ENCODE results near the gene EIF2B4.
"Not testable (repeated sequence)": the region's sequence is repeated elsewhere in the genome, so short reads cannot be mapped to it uniquely, and the experiment has no call there.

Gene EIF2B4

DNA sequence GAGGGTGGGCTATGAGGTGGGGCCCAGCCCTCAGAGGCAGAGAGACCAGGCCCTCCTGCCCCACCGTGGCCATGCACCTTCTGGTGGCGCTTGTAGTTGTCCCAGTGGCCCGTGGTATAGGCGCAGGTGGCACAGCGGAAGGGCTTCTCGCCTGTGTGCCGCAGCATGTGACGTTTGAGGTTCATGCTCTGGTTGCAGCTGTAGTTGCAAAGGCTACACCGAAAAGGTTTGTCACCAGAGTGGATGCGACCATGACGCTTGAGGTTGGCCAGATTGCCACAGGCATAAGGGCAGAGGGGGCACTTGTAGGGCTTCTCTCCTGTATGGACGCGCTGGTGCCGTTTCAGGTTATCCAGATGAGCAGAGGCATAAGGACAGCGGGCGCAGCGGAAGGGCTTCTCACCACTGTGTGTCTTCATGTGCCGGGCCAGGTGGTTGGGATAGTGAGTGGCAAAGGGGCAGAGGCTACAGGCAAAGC is 7.5 kb upstream of the EIF2B4 start:
- no peak for DNase-seq

DNA sequence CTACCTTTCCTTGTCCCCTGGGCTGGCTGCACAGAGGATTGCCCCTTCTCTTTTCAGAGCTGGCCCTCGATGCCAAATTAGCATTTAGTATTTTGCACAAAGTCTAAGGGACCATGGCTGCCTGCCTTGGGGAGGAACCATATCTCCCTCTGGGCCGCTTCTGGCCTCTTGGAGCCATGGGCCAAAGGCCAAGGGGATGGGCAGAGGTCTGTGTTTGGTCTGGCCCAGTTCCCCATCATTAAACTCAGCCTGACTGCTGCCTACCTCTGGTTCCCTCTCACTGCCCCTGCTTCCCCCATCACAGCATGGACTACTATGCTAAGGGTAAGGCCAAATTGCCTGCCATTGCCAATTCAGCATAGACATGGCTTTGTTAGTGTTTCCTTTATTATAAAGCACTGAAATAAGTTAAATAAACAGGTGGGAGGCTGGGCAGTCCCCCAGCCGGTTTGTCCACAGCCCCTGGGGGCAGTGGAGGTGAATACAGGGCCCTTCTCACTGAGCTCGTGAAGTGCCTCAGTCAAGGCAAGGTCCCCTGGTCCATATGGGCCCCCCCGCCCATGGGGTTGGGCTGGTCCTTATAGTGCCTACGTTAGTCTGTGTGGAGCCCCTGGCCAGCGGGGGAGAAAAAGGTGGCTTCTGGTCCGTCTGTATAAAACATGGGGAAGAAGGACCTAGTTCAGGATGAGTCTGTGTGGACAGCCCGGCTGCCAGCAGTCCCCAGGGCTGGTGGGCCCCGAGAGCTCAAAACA is 6.9 kb upstream of the EIF2B4 start:
- DNase-seq = no peak

DNA sequence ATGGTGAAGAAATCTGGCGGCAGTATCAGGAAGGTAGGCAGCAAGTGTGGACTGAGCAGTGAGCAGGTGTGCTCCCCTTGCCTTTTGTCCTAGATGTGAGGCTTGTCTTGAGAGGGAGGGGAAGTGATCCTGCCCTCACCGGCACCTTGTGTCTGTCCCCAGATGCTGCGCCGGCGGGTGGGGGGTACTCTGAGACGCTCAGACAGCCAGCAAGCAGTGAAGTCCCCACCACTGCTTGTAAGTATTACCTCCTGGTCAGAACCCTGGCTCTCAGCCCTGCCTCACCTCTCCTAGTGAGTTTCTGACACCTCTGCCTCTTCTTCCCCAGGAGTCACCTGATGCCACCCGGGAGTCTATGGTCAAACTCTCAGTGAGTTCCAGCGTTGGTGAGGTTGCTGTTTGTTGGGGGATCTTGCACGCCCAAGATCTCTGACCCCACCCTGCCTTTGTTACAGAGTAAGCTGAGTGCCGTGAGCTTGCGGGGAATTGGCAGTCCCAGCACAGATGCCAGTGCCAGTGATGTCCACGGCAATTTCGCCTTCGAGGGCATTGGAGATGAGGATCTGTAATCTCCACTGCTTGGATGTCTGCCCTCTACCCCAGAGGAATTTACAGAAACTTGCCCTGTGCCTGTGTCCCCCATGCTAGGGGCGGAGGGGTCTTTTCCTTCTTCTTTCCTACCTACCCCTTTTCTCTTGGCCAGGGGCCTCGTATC is 6.2 kb upstream of the EIF2B4 start:
- no peak for DNase-seq

DNA sequence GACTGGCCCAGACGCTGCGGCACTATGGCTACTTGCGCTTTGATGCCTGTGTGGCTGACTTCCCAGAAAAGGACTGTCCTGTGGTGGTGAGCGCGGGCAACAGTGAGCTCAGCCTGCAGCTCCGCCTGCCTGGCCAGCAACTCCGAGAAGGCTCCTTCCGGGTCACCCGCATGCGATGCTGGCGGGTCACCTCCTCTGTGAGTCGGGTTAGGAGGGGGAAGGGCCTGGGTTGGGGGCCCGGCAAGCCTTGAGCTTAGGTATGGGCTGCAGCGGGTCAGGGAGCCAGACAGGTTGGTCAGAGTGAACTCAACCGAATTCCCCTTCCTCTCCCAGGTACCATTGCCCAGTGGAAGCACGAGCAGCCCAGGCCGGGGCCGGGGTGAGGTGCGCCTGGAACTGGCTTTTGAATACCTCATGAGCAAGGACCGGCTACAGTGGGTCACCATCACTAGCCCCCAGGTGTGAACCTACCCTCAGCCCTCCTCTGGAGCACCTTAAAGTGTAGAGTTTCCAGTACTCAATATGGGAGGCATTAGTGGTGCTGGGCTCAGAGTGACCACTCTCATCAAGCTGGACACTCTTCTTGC is 5.5 kb upstream of the EIF2B4 start:
- DNase-seq = no peak

DNA sequence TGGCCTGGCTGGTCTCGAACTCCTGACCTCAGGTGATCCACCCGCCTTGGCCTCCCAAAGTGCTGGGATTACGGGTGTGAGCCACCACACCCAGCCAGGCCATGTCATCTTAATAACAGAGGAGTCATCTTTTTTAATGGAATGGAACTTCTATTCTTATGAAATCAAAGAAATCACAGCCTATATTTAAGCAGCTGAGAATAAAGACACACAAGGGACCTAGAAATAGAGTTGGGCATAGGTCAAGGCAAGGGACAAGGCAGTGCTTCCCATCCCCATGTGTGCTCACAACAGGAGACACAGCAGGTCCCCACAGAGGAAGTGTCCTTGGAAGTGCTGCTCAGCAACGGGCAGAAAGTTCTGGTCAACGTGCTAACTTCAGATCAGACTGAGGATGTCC is 3.4 kb upstream of the EIF2B4 start:
- DNase-seq = no peak

DNA sequence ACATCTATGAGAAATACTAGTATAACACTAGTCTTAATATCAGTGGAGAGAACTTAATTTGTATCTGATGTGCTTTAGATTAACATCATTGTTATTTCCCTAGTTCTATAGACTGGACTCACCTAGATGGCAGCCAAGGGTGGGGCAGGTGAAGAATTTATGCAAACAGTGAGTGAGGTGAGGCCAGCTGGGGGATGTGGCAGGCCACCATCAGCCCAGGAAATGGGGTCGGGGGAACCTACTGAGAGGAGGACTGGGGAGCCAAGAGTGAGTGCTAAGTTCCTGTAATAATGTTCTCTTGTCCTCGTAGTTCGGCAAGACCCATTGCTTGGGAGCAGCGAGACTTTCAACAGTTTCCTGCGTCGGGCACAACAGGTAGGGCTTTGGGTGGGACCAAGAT is 2.8 kb upstream of the EIF2B4 start:
- no peak for DNase-seq

DNA sequence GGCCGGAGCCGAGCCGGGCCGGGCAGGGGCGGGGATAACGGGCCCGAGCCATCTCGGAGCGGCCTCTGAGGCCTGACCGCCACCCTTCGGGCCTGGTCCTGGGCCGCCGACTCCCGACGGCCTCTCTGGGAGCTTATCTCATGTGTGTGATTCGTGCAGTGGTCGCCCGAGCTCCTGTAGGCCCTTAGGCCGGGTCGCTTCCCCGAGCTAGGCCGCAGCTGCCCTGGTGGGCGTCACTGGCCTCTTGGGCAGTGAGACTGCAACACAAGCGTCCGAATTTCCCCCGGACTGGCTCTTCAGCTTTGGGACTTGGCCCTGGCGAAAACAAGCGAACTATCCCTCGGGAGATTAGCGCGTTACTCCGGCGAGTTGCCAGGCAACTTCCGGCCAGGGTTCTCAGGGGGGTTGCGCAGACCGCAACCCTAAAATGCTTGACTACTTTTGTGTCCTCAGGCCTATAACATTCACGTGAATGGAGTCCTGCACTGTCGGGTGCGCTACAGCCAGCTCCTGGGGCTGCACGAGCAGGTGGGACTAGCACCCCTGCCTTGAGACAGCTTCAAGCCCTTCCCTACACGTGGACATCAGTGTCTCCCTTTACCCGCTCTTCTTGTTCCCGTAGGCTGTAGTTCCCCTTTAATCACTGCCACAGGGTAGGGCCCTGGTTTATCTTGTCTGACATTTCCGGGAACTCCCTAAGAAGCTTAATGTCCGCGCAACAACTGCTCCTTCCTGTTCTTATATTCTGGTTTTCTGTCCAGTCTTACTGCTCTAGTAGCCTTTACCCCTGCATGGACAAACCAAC is 880 bp upstream of the EIF2B4 start:
- peak; percentile 88 for DNase-seq

DNA sequence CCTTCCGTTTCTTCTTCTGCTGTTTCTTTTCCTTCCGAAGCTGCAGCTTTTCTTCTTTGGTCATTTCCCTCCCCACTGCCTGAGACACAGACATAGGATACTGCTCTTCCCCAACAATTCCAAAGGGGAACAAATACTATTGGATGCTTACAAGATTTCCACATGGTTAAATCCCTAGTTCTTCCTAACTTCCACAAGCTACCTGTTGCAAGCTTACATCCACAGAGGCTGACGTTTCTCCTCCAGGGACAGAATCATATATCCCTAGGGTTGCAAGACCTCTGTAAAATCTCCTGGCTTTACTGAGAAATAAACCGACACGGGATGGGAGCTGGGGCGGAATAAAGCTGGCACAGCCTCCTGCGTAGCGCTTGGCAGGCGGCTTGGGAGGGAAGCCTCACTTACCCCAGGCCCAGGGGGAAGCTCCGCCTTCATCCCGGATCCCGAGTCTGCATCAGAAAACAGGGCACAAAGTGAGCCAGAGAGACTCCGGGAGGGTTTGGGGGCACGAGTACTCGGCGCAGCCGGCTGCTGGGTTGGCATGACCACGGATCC is 590 bp downstream of the EIF2B4 start:
- DNase-seq = peak; percentile 65

DNA sequence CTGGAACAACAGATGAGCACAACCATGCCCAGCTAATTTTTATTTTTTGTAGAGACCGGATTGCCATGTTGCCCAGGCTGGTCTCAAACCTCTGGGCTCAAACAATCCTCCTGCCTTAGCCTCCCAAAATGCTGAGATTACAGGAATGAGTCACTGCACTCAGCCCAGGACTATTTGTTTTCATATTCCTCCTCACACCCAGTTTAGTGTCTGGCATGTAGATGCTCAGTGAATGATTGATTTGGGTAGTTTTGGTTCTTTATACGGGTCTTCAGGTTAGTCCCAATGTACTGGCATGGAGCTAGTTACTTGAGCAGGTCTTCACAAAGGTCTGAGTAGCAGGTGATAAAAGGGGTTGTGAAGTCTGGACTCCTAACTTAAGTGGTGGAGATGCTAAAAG is 6.2 kb downstream of the EIF2B4 start:
- no peak for DNase-seq

DNA sequence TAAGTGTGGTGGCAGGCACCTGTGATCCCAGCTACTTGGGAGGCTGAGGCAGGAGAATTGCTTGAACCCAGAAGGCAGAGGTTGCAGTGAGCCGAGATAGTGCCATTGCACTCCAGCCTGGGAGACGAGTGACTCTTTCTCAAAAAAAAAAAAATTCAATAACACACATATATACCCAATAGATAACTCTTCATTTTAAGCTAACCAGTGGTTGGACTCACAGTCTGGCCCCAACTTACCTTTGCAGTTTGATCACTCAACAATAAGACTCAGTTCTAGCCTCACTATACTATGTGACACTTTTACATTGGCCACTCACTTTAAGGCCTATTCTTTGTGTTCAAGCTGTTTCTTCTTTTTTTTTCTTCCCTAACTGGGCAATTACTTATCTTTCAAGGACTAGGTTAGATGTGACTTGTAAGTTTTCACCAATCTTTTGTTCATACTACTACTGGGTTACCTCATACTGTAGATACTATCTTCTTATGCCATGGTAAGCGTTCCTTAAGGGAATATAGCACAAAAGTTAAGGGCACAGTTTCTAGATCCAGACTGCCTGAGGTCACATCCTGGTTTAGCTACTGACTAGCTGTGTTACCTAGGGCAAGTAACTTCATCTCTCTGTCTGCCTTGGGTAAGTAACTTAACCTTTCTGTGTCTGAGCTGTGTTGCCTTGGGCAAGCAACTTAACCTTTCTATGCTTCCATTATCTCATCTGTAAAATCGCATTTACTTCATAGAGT is 7.3 kb downstream of the EIF2B4 start:
- no peak for DNase-seq

DNA sequence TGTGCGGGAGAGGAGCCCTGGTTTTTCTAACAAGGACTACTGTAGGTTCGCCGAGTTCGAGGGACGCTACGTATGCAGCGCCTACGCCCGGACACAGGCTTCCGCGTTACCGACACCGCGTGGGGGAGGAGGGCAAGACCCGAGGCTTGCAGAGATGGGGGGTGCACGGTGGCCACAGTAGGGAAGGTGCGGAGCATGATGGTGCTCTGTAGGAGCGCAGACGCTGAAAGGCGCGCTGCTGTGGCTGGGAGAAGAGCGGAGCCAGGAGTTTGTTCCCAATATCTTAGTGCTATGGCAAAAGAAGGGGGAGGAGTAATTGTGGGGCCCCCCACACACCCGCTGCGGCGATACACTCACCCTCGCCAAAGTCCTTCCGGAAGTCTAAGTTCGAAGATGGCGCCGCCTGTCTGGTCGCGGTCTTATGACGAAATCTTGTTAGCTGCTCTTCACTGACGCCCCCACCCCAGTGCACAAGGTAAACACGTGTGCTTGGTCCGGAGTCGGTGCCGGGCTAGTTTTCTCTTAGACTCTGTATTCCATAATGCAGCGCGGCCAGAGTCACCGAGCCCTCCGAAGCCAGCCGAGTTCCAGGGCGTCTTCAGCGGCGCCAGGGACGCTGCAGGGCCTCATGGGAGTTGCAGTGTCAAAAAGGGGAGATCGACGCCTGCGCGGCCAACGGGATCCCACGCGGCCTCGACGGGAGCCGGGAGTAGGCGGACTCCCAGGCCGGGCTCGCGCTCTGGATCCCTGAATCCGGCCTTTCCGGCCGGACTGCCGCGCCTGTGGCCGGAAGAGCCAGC is 13.6 kb downstream of the EIF2B4 start, which contains the start of gene GTF3C2:
Gene GTF3C2 (minus strand): TSS at position 383 of the 800 bp plus-strand sequence. CDS start 13,210 bp downstream, outside the sequence.
- peak; percentile 99 for DNase-seq

DNA sequence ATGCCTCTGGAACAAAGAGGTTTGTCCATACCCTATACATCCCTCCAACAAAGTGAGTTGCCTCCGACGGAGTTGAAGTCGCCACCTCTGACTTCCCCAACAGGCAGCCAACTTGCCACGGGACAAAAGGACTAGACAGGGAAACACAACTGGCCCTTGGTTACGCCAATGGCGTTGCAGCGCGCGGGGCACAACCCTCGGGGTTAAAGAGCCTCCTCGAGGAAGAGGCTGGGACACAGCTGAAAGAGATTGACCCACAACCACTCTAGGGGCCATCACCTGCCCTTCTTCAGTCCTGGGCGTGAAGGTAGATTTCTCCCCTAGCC is 14.1 kb downstream of the EIF2B4 start:
- DNase-seq = peak; percentile 85

DNA sequence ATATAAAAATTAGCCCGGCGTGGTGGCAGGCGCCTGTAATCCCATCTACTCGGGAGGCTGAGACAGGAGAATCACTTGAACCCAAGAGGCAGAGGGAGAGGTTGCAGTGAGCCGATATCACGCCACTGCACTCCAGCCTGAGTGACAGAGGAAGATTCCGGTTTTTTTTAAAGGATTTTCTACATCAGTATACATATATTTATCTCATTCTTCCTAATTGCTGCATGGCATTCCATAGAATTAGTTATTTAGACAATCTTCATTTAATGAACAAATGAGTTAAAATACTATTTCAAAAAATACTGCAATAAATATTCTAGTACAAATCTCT is 15.6 kb downstream of the EIF2B4 start:
- no peak for DNase-seq

DNA sequence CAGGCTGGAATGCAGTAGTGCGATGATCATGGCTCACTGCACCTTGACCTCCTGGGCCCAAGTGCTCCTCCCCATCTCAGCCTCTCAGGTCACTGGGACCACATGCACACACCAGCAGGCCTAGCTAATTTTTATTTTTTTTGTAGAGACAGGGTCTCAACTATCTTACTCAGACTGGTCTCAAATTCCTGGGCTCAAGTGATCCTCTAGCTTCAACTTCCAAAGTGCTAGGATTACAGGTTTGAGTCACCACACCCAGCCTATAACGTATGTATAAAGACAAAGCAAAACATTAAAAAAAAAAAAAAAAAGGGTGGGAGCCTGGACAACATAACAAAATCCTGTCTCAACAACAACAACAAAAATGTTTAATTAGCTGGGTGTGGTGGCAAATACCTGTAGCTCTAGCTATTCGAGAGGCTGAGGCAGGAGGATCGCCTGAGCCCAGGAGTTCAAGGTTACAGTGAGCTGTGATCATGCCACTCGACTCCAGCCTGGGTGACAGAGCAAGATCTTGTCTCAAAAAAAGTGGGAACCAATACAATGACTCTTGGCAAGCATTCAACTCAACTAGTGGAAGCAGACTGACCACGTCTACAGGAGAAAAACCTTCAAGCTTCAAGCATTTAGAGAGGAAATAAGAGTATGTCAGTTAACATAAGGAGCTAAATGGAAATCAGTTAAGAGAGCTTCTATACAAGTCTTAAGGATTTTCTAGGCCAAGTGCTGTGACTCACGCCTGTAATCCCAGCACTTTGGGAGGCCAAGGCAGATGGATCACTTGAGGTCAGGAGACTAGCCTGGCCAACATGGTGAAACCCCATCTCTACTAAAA is 16.2 kb downstream of the EIF2B4 start:
- peak; percentile 90 for DNase-seq

DNA sequence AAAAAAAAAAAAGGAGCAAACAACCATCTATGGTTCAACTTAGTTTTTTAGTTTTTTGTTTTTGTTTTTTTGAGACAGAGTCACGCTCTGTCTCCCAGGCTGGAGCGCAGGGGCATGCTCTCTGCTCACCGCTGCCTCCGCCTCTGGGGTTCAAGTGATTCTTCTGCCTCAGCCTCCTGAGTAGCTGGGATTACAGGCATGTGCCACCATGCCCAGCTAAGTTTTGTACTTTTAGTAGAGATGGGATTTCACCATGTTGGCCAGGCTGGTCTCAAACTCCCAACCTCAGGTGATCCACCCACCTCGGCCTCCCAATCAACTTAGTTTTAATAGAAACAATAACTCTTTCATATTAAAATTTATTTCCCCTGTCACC is 16.8 kb downstream of the EIF2B4 start:
- DNase-seq = not testable (repeated sequence)

DNA sequence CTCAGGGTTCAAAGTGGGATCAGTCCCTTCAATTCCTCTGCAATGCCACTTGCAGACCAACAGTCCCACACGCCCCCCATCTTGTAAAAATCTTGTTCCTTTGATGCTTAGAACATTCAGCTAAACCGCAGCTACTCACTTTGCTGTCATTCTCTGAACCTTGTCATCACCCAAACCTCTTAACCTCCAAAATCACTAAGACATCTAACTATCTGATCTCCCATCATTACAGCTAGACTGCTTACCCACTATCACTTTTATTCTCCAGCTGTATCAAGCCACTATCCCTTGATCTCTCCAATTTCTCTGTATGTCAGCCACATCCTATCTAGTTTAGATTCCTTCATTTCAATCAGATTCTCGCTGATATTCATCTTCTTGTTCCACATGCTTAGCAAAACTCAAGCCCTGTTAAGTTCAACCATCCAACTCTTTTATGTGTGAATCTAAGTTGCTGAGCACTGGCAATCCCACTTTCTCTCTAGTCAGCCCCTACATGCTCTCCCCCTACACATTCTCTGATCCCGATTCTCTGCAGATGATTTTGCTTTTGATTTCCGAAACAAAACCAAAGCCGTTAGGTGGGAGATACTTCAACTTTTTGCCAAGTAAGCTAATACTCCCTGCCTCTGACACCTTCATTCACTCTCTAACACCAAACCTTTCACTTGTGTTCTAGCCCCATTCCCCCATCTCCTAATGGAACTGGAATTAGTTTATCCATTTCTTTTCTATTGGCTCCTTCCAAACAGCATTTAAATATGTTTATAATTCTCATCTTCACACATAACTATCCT is 18.1 kb downstream of the EIF2B4 start:
- no peak for DNase-seq

DNA sequence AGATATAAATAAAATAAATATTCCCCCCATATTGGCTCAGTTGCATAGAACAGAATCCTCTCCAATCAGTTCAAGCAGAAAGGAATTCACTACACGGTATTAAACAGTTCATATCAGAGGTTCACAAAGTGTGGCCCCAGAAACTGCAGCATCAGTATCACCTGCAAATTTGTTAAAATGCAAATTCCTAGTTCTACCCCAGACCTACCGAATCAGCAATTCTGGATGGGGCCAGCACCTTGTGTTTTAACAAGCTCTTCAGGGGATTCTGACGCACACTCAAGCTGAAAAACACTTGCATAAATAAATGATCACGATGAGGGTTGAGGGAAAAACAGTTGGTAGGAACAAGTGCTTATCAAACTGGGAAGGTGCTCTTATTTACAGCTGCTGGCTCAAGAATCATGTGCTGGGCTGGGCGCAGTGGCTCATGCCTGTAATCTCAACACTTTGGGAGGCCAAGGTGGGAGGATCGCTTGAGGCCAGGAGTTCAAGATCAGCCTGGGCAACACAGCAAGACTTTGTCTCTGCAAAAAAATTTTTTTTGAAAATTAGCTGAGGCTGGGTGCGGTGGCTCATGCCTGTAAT is 19.9 kb downstream of the EIF2B4 start:
- no peak for DNase-seq

DNA sequence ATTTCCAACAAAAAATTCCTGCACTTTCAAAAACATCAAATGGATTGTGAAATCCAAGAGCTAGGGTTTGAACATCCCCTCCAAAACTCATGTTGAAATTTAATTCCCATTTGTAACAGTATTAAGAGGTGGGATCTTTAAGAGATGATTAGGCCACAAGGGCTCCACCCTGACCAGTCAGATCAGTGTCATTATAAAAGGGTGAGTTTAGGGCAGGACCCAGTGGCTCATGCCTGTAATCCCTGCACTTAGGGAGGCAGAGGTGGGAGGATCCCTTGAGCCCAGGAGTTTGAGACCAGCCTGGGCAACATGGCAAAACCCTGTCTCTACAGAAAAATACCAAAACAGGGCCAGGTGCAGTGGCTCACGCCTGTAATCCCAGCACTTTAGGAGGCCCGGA is 22.5 kb downstream of the EIF2B4 start:
- no peak for DNase-seq

DNA sequence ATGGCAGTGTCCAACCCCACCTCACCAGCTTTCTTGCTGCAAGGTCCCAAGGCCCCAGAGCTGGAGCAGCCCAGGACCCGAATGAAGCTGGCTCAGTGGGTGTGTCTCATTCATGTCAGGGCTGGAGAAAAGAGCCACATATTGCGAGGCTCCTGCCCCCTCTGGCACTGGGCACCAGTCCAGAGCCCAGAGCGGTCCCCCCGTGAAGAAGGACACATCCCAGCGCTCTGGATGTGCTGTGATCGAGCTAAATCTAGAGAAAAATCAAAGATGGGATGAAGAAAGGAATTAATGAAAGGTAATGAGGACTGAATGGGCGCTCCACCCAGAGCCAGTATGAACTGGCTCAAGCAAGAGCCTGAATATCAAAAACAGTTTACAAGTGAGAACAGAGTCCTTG is 34.0 kb downstream of the EIF2B4 start:
- DNase-seq = no peak
